Colonic mucosa (tissue), 4 donors: ENCODE results near the gene PHLDA2. TPM values are rescaled to one million over a fixed set of nuclear protein-coding genes. Genes with fewer than 3 reads are reported as not detected.

Source experiments
- DNase-seq: peaks from one replicate; pipeline ENCODE4 v3.0.0-alpha.2; 2020
- H3K27ac ChIP-seq: fragments of 200-600 bp; one replicate; pipeline ENCODE4 v1.8.0; 2021
- H3K27me3 ChIP-seq: fragments of 200-600 bp; one replicate; pipeline ENCODE4 v1.8.0; 2021
- H3K36me3 ChIP-seq: fragments of 200-600 bp; one replicate; pipeline ENCODE4 v1.8.0; 2021
- H3K4me1 ChIP-seq: fragments of 200-600 bp; one replicate; pipeline ENCODE4 v1.8.0; 2021; ENCODE audit warnings: mild to moderate bottlenecking
- H3K4me3 ChIP-seq: fragments of 200-600 bp; one replicate; pipeline ENCODE4 v1.8.0; 2021
- H3K9ac ChIP-seq, 2 donors: one replicate each; pipeline ENCODE4 v1.7.0; 2013; ENCODE audit warnings: control low read depth in 2 of 2, low read depth in 2 of 2, low read length in 2 of 2
- H3K9me3 ChIP-seq: fragments of 200-600 bp; one replicate; pipeline ENCODE4 v1.8.0; 2021
- intact Hi-C: fragments of 100-400 bp; cut with DNase I; formaldehyde crosslinking; loops from one replicate; pipeline ENCODE4 v1.14.1; 2022
- total RNA-seq, 2 donors: library from RNA; stranded (reverse); fragmentation: NEBNext Ultra II Directional in 1 of 2; extraction: Animal tissue kit (Norgen Biotek cat#: 25700) in 1 of 2; gene quantifications; one replicate each; pipeline ENCODE4 v1.2.1, GENCODE V29; 2021
- TF ChIP-seq, protein P1 (sequence below): fragments of 200-600 bp; IDR thresholded peaks from one replicate; pipeline ENCODE4 v1.8.0; 2022; ENCODE audit warnings: antibody characterized with exemption, mild to moderate bottlenecking
- donor health status: healthy.
- donor health status: DM: no; HTN: no; CAD: no.
- donor health status: DM: no; HTN: no; CAD: no.

The PHLDA2 gene
- total RNA-seq, 2 donors from 2014 or later = 31.6 to 41.6 TPM

DNA sequence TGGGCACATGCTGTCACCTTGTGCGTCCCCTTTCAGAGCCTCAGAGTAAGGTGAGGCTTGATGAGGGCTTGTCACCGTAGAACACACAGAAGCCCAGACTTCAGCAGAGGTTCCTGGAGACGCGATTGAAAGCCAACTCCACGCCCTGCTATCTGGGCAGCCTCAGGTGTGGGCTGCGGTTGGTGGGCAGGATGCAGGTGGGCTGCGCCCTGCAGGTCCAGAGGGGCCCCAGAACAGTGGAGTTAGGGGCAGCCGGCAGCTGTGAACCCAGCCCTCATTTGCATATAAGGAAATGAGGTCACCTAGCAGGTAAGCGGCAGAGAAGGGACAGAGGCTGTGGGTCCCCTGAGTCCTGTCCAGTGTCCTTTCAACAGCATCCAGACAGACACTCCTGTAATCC is 15.4 kb downstream of the PHLDA2 start:
- Histone ChIP-seq H3K4me1 (peaks cover 27% of the 10 kb centered on the region), H3K9me3 (no peaks in the 10 kb centered on the region), H3K4me3 (no peak overlapping the region), H3K27me3 (no peaks in the 10 kb centered on the region), H3K27ac (peak overlapping the region; percentile 95), H3K9ac (peak overlapping the region in 1 of 2 donors; percentile 62), H3K36me3 (no peaks in the 10 kb centered on the region)
- intact Hi-C loops = no loop called here
- no peak for DNase-seq
- TF ChIP-seq, protein P1, sequence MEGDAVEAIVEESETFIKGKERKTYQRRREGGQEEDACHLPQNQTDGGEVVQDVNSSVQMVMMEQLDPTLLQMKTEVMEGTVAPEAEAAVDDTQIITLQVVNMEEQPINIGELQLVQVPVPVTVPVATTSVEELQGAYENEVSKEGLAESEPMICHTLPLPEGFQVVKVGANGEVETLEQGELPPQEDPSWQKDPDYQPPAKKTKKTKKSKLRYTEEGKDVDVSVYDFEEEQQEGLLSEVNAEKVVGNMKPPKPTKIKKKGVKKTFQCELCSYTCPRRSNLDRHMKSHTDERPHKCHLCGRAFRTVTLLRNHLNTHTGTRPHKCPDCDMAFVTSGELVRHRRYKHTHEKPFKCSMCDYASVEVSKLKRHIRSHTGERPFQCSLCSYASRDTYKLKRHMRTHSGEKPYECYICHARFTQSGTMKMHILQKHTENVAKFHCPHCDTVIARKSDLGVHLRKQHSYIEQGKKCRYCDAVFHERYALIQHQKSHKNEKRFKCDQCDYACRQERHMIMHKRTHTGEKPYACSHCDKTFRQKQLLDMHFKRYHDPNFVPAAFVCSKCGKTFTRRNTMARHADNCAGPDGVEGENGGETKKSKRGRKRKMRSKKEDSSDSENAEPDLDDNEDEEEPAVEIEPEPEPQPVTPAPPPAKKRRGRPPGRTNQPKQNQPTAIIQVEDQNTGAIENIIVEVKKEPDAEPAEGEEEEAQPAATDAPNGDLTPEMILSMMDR = no peak

DNA sequence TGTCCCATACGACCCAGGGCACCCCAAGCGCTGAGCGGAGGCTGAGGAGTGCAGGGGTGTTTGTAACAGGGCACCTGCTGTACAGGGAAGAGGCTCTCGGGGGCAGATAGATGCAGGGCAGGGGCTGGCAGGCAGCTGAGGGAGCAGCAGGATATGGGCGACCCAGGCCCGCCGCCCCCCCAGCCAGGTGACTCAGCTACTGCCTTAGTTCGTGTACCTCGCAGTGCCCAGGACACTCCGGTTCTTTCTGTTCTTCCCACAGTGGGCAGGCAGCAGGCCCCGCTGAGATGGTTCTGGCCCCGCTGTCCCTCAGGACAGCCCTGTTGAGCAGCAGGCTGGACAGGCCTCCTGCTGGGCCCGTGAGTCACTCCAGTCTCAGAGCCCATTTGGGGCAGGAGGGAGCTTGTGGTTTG is 16.2 kb downstream of the PHLDA2 start:
- H3K4me1 ChIP-seq = peaks cover 27% of the 10 kb centered on the region
- H3K9ac ChIP-seq = peak overlapping the region; percentile 54 to 62

DNA sequence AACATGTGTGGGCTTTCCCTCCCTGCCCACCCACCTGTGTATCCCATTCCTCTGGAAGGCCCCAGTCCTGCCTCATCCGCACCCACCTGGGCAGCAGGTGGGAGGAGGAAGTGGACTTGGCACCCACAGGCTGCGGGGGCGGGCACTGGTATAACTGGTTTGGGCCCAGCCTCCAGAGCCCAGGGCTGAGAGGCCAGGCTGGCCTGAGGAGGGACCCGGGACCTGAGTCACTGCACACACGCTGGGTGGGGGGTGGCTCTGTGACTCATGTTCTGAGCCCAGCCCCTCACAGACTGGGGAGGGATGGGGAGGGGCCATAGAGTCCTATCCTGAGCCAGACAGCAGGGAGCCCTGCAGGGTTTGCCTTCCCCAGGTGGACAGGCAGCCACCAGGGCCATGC is 16.7 kb downstream of the PHLDA2 start:
- peak; percentile 96 for DNase-seq
- Histone ChIP-seq H3K9ac (peak overlapping the region; percentile 54 to 88), H3K9me3 (no peaks in the 10 kb centered on the region), H3K27ac (peak overlapping the region; percentile 95), H3K27me3 (no peaks in the 10 kb centered on the region), H3K4me3 (no peak overlapping the region), H3K36me3 (no peaks in the 10 kb centered on the region), H3K4me1 (peaks cover 27% of the 10 kb centered on the region)
- TF ChIP-seq, protein P1 = no peak
- intact Hi-C loops = no loop called here

More for the DNA sequence above, 16.2 kb downstream of the PHLDA2 start:
- peak overlapping the region; percentile 95 for H3K27ac ChIP-seq
- TF ChIP-seq, protein P1 = no peak
- intact Hi-C loops = no loop called here
- no peaks in the 10 kb centered on the region for H3K9me3 ChIP-seq
- no peaks in the 10 kb centered on the region for H3K27me3 ChIP-seq
- DNase-seq = no peak
- no peak overlapping the region for H3K4me3 ChIP-seq
- no peaks in the 10 kb centered on the region for H3K36me3 ChIP-seq

GRCh38 chr11:2911785-2912391 is 17.3 kb downstream of the PHLDA2 start:
- Histone ChIP-seq H3K4me1 (peaks cover 27% of the 10 kb centered on the region), H3K27me3 (no peaks in the 10 kb centered on the region), H3K36me3 (no peaks in the 10 kb centered on the region), H3K4me3 (no peak overlapping the region), H3K27ac (peak overlapping the region; percentile 95), H3K9me3 (no peaks in the 10 kb centered on the region), H3K9ac (peak overlapping the region; percentile 60 to 88)
- TF ChIP-seq, protein P1 = no peak
- no peak for DNase-seq
- intact Hi-C loops = no loop called here

GRCh38 chr11:2911088-2911784 is 18.0 kb downstream of the PHLDA2 start:
- Histone ChIP-seq H3K9ac (peak overlapping the region; percentile 60 to 88), H3K27me3 (no peaks in the 10 kb centered on the region), H3K4me3 (no peak overlapping the region), H3K9me3 (no peaks in the 10 kb centered on the region), H3K4me1 (peaks cover 27% of the 10 kb centered on the region), H3K27ac (peak overlapping the region; percentile 95), H3K36me3 (no peaks in the 10 kb centered on the region)
- intact Hi-C loops = no loop called here
- TF ChIP-seq, protein P1 = no peak
- DNase-seq = no peak
